Astrocyte of the cerebellum (primary cell): Measurements from ENCODE around the gene MKI67.

ENCODE experiments used
- DNase-seq: peaks from one replicate; pipeline ENCODE4 v3.0.0-alpha.2; 2011; ENCODE audit warnings: low read depth
- H3K4me3 ChIP-seq: 2 replicates; pipeline ENCODE4 v1.5.1; 2011; ENCODE audit warnings: mild to moderate bottlenecking, low read depth, low read length, moderate library complexity
- in situ Hi-C: cut with HindIII; loops from 2 replicates; pipeline ENCODE4 v1.10.0; 2017; ENCODE audit warnings: low sequenced_read_pairs
- TF ChIP-seq, protein P1 (sequence below): IDR thresholded peaks from 2 replicates; pipeline ENCODE4 v1.5.1; 2012; ENCODE audit warnings: low read length, low read depth, moderate library complexity, mild to moderate bottlenecking; ENCODE audit errors: missing control alignments

The MKI67 gene

DNA sequence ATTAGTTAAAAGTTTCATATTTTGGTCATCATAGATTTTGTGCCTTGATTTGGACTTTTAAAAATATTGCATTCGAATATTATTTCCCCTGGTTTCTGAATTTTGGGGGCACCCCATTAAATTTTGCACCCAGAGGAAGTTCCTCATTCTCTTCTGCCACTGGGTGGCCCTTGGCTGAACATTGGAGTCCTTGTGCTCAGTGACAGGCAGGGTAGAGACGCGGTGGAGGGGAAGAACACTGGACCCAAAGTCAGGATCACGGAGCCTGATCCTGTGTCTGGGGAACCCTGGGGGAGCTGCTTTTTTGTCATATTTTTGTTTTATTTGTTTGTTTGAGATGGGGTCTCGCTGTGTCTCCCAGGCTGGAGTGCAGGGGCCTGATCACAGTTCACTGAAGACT lies 74.7 kb downstream of the MKI67 start:
- in situ Hi-C loops: no loop called here
- no peak overlapping the region for H3K4me3 ChIP-seq
- DNase-seq: no peak
- TF ChIP-seq, protein P1, sequence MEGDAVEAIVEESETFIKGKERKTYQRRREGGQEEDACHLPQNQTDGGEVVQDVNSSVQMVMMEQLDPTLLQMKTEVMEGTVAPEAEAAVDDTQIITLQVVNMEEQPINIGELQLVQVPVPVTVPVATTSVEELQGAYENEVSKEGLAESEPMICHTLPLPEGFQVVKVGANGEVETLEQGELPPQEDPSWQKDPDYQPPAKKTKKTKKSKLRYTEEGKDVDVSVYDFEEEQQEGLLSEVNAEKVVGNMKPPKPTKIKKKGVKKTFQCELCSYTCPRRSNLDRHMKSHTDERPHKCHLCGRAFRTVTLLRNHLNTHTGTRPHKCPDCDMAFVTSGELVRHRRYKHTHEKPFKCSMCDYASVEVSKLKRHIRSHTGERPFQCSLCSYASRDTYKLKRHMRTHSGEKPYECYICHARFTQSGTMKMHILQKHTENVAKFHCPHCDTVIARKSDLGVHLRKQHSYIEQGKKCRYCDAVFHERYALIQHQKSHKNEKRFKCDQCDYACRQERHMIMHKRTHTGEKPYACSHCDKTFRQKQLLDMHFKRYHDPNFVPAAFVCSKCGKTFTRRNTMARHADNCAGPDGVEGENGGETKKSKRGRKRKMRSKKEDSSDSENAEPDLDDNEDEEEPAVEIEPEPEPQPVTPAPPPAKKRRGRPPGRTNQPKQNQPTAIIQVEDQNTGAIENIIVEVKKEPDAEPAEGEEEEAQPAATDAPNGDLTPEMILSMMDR: no peak

DNA sequence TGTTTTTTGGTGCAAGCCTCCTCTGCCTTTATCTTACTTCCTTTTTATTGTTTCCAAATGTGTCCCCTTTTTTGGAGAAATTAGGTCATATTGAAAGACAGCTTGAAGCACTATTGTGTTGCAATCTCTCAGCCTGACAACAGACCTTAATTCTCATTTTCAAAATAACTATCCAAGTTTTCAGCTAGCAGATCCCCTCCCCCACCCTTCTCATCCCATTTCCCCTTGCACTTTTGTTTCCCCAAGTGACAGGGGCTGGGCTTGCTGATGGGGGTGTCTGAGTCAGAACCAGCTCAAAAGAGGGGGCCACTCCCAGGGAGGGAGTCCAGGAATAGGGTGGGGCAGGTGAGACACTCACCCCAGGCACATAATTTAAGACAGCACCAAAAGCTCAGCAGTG lies 75.3 kb downstream of the MKI67 start:
- TF ChIP-seq, protein P1: no peak
- no peak overlapping the region for H3K4me3 ChIP-seq
- in situ Hi-C loops: no loop called here
- DNase-seq: no peak

DNA sequence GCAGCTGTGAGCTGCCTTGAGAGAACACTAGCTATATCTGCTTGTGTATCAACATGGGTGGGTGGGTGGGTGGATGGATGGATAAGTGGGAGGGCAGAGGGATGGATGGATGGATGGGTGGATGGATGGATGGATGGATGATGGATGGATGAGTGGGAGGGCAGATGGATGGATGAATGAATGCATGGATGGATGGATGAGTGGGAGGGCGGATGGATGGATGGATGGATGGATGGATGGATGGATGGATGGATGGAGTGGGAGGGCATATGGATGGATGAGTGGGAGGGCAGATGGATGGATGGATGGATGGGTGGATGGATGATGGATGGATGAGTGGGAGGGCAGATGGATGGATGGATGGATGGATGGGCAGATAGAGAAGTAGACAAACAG lies 76.1 kb downstream of the MKI67 start:
- DNase-seq: no peak
- in situ Hi-C loops: no loop called here
- H3K4me3 ChIP-seq: no peak overlapping the region
- TF ChIP-seq, protein P1: no peak

DNA sequence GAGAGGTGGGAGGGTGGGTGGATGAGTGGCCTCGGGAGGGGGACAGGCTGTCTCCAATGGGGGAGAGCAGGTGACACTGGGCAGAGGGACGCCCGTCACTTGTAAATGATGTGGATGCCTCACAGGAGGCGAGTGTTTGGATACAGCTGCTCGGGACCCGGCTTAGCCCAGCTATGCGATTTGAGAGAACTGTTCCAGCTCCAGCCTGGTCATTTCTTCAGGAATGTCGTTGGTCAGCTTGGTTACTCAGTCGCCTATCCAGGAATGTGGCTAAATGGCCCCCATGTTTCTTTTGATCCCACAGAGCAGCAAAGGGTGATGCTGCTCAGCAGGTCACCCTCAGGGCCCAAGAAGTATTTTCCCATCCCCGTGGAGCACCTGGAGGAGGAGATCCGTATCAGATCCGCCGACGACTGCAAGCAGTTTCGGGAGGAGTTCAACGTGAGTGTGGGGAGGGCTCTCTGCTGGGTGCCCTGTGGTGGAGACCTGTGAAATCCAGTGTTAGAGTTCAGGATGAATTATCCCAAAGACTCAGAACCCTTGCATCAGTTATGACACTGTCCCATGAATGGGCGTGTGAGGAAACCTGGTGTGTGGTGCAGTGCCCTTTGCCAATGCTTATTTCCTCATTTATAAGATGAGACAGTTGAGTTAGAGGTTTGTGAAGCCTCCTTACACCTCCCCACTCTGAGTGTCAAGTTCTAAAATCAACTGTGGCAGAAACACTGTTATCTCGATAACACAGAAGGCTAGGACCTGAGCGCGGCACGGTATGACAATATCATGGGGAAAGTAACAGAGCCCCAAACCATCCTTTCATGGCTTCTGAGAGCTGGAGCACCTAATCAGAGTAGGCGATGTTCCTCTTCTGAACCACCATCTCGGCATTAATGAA lies 76.8 kb downstream of the MKI67 start:
- TF ChIP-seq, protein P1: no peak

DNA sequence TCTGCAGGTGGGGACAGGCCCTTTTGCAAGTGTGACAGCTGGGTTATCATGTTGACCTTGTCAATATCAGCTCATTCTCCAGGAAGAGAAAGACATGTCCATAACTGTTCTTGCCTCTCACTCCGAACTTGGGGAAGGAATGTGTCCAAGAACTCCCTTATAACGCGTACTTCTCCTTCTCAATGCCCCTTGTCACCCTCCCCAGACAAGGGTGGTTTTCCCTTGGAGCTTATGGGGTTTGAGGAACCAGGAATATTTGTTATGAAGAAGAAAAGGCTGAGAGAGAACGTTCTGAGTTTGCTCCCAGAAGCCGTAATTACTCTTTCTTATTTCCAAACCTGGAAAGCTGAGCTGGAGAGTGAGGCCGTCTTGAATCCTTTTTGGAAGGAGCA lies 77.4 kb downstream of the MKI67 start:
- in situ Hi-C loops: no loop called here
- TF ChIP-seq, protein P1: no peak
- no peak overlapping the region for H3K4me3 ChIP-seq
- no peak for DNase-seq

More for the DNA sequence above, 76.8 kb downstream of the MKI67 start:
- H3K4me3 ChIP-seq: no peak overlapping the region
- no peak for DNase-seq
- in situ Hi-C loops: no loop called here

DNA sequence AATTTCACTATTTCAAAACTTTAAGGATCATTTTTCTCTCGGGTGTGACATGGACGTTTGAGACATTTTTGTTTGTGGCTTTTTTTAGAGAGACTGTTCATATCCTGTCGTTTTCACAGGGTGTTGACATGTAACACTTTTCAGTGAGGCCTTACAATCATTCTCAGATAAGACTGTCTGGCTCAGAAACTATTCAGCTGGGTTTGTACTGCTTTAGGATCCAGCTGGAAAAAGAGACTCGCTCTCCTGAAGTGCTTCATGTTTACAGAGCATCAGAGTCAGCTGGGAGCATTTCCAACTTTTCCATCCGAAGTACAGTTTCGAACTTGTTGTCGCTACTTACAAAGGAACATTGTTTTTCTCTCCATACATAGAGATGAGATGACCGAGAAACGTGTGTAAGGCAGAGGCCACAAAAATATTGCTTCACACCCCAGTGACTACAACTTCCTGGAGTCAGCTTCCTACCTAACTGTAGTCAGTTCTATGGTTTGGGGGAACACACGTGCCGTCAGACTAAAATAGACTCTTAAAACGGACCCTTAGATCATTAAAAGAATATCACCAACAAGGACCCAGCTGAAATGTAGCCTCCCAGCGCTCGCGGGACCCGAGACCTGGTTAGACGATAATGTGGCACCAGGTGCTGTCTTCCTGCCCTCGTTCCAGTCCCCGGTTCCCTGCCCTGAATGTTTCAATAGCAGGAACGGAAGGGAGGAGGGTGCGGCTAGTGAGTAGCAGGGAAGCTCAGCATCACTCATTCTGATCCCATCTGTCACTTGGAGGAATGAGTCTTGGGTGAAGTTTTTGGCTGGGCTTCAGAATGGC lies 78.0 kb downstream of the MKI67 start:
- TF ChIP-seq, protein P1: no peak
- no peak for DNase-seq
- in situ Hi-C loops: no loop called here
- no peak overlapping the region for H3K4me3 ChIP-seq
